HEK293 (cell line): ENCODE measurements around the gene TXN2.
A peak's percentile ranks its signal among the peaks of the same experiment; 100 is the strongest.

ENCODE experiments used
- BCL11A ChIP-seq: fragments of 450-650 bp; formaldehyde crosslinking; IDR thresholded peaks from 2 replicates; pipeline ENCODE4 v1.5.1; 2016; ENCODE audit warnings: low read depth, missing biosample characterization, missing genetic modification characterization
- IKZF3 ChIP-seq: fragments of 450-650 bp; IDR thresholded peaks from 2 replicates; pipeline ENCODE4 v1.5.0; 2018; ENCODE audit warnings: missing biosample characterization, mild to moderate bottlenecking, missing genetic modification characterization, moderate library complexity
- KLF1 ChIP-seq: fragments of 450-650 bp; formaldehyde crosslinking; IDR thresholded peaks from 2 replicates; pipeline ENCODE4 v1.5.1; 2016; ENCODE audit warnings: missing biosample characterization, missing genetic modification characterization
- KLF17 ChIP-seq: fragments of 450-650 bp; formaldehyde crosslinking; IDR thresholded peaks from 2 replicates; pipeline ENCODE4 v1.5.1; 2016; ENCODE audit warnings: missing biosample characterization, missing genetic modification characterization
- KLF8 ChIP-seq: fragments of 450-650 bp; formaldehyde crosslinking; IDR thresholded peaks from 2 replicates; pipeline ENCODE4 v1.5.1; 2016; ENCODE audit warnings: missing biosample characterization, missing genetic modification characterization
- MZF1 ChIP-seq: fragments of 450-650 bp; formaldehyde crosslinking; IDR thresholded peaks from 2 replicates; pipeline ENCODE4 v1.5.1; 2017; ENCODE audit warnings: missing biosample characterization, missing genetic modification characterization, borderline replicate concordance
- OVOL3 ChIP-seq: fragments of 450-650 bp; formaldehyde crosslinking; IDR thresholded peaks from 2 replicates; pipeline ENCODE4 v1.5.1; 2016; ENCODE audit warnings: missing biosample characterization, missing genetic modification characterization
- REPIN1 ChIP-seq: fragments of 450-650 bp; formaldehyde crosslinking; IDR thresholded peaks from 2 replicates; pipeline ENCODE4 v1.5.1; 2017; ENCODE audit warnings: missing biosample characterization, missing genetic modification characterization, low read depth
- SCRT2 ChIP-seq: fragments of 450-650 bp; formaldehyde crosslinking; IDR thresholded peaks from 2 replicates; pipeline ENCODE4 v1.5.1; 2016; ENCODE audit warnings: missing biosample characterization, missing genetic modification characterization
- SP7 ChIP-seq: fragments of 450-650 bp; formaldehyde crosslinking; IDR thresholded peaks from 2 replicates; pipeline ENCODE4 v1.5.1; 2016; ENCODE audit warnings: missing biosample characterization, missing genetic modification characterization
- TRIM28 ChIP-seq: IDR thresholded peaks from 2 replicates; pipeline ENCODE4 v1.6.1; 2011; ENCODE audit warnings: low read length, control low read depth, borderline replicate concordance
- ZBTB1 ChIP-seq: fragments of 450-650 bp; formaldehyde crosslinking; IDR thresholded peaks from 2 replicates; pipeline ENCODE4 v1.5.1; 2016; ENCODE audit warnings: missing biosample characterization, missing genetic modification characterization
- ZBTB17 ChIP-seq: fragments of 450-650 bp; formaldehyde crosslinking; IDR thresholded peaks from 2 replicates; pipeline ENCODE4 v1.5.1; 2016; ENCODE audit warnings: missing biosample characterization, missing genetic modification characterization
- ZBTB44 ChIP-seq: fragments of 450-650 bp; IDR thresholded peaks from 2 replicates; pipeline ENCODE4 v1.5.1; 2018; ENCODE audit warnings: missing biosample characterization, mild to moderate bottlenecking, missing genetic modification characterization
- ZBTB49 ChIP-seq: fragments of 450-650 bp; formaldehyde crosslinking; IDR thresholded peaks from 2 replicates; pipeline ENCODE4 v1.5.1; 2016; ENCODE audit warnings: missing biosample characterization, missing genetic modification characterization, low read depth
- ZBTB8A ChIP-seq: fragments of 450-650 bp; formaldehyde crosslinking; IDR thresholded peaks from 2 replicates; pipeline ENCODE4 v1.5.1; 2016; ENCODE audit warnings: missing biosample characterization, missing genetic modification characterization
- ZNF155 ChIP-seq: fragments of 450-650 bp; formaldehyde crosslinking; IDR thresholded peaks from 2 replicates; pipeline ENCODE4 v1.5.1; 2016; ENCODE audit warnings: missing biosample characterization, missing genetic modification characterization
- ZNF174 ChIP-seq: fragments of 450-650 bp; formaldehyde crosslinking; IDR thresholded peaks from 2 replicates; pipeline ENCODE4 v1.5.0; 2017; ENCODE audit warnings: missing biosample characterization, mild to moderate bottlenecking, missing genetic modification characterization
- ZNF223 ChIP-seq: fragments of 450-650 bp; formaldehyde crosslinking; IDR thresholded peaks from 2 replicates; pipeline ENCODE4 v1.5.1; 2016; ENCODE audit warnings: missing biosample characterization, missing genetic modification characterization
- ZNF280D ChIP-seq: fragments of 450-650 bp; formaldehyde crosslinking; IDR thresholded peaks from 2 replicates; pipeline ENCODE4 v1.5.1; 2016; ENCODE audit warnings: missing biosample characterization, missing genetic modification characterization
- ZNF350 ChIP-seq: fragments of 450-650 bp; formaldehyde crosslinking; IDR thresholded peaks from 2 replicates; pipeline ENCODE4 v1.5.0; 2017; ENCODE audit warnings: missing biosample characterization, mild to moderate bottlenecking, missing genetic modification characterization
- ZNF530 ChIP-seq: fragments of 450-650 bp; formaldehyde crosslinking; IDR thresholded peaks from 2 replicates; pipeline ENCODE4 v1.5.1; 2016; ENCODE audit warnings: low read depth, missing biosample characterization, missing genetic modification characterization
- ZNF548 ChIP-seq: fragments of 450-650 bp; formaldehyde crosslinking; IDR thresholded peaks from 2 replicates; pipeline ENCODE4 v1.5.1; 2016; ENCODE audit warnings: missing biosample characterization, missing genetic modification characterization
- ZNF549 ChIP-seq: fragments of 450-650 bp; IDR thresholded peaks from 2 replicates; pipeline ENCODE4 v1.5.1; 2018; ENCODE audit warnings: missing biosample characterization, missing genetic modification characterization, mild to moderate bottlenecking, inconsistent platforms, moderate library complexity
- ZNF580 ChIP-seq: fragments of 450-650 bp; formaldehyde crosslinking; IDR thresholded peaks from 2 replicates; pipeline ENCODE4 v1.5.1; 2016; ENCODE audit warnings: missing biosample characterization, missing genetic modification characterization
- ZNF639 ChIP-seq: fragments of 450-650 bp; formaldehyde crosslinking; IDR thresholded peaks from 2 replicates; pipeline ENCODE4 v1.5.1; 2016; ENCODE audit warnings: missing biosample characterization, missing genetic modification characterization
- ZNF654 ChIP-seq: fragments of 450-650 bp; formaldehyde crosslinking; IDR thresholded peaks from 2 replicates; pipeline ENCODE4 v1.5.1; 2016; ENCODE audit warnings: low read depth, missing biosample characterization, missing genetic modification characterization
- ZNF658 ChIP-seq: fragments of 450-650 bp; formaldehyde crosslinking; IDR thresholded peaks from 2 replicates; pipeline ENCODE4; 2016; ENCODE audit warnings: missing biosample characterization, missing genetic modification characterization
- ZSCAN30 ChIP-seq: fragments of 450-650 bp; IDR thresholded peaks from 2 replicates; pipeline ENCODE4 v1.5.1; 2018; ENCODE audit warnings: missing biosample characterization, mild to moderate bottlenecking, missing genetic modification characterization, moderate library complexity
- ZXDB ChIP-seq: fragments of 450-650 bp; formaldehyde crosslinking; IDR thresholded peaks from 2 replicates; pipeline ENCODE4 v1.5.1; 2016; ENCODE audit warnings: missing biosample characterization, missing genetic modification characterization

The TXN2 gene

GRCh38 chr22:36506637-36507517 is 25.4 kb upstream of the TXN2 start, which contains the start of gene FOXRED2 (continued):
- TF ChIP-seq ZXDB (tag by site-specific recombination) (peak; percentile 65), ZNF530 (tag by site-specific recombination) (no peak), ZSCAN30 (tag by site-specific recombination) (peak; percentile 71; the same call in 1 of the 2 replicates), TRIM28 (peak; percentile 10; the same call in 1 of the 2 replicates), ZNF658 (tag by site-specific recombination) (no peak), MZF1 (tag by site-specific recombination) (no peak), ZNF350 (no peak), ZBTB44 (tag by site-specific recombination) (peak; percentile 79), ZNF654 (no peak), OVOL3 (tag by site-specific recombination) (0 out of 2 replicates have a peak, but pooled peaks have one; percentile 12), BCL11A (tag by site-specific recombination) (no peak), KLF1 (tag by site-specific recombination) (peak; percentile 77), ZBTB1 (tag by site-specific recombination) (0 out of 2 replicates have a peak, but pooled peaks have one; percentile 16), ZBTB8A (0 out of 2 replicates have a peak, but pooled peaks have one; percentile 56), KLF8 (tag by site-specific recombination) (peak; percentile 84; the same call in 1 of the 2 replicates), ZNF548 (tag by site-specific recombination) (no peak), SCRT2 (tag by site-specific recombination) (peak; percentile 71), IKZF3 (tag by site-specific recombination) (peak; percentile 77), ZNF155 (no peak), REPIN1 (0 out of 2 replicates have a peak, but pooled peaks have one; percentile 9), ZNF223 (tag by site-specific recombination) (no peak), ZNF580 (tag by site-specific recombination) (peak; percentile 50; the same call in 1 of the 2 replicates), ZBTB49 (tag by site-specific recombination) (no peak), ZBTB17 (peak; percentile 21; the same call in 1 of the 2 replicates), SP7 (tag by site-specific recombination) (no peak; the same call in 1 of the 2 replicates), ZNF280D (tag by site-specific recombination) (no peak), ZNF549 (tag by site-specific recombination) (no peak), ZNF174 (tag by site-specific recombination) (no peak), ZNF639 (peak; percentile 33; the same call in 1 of the 2 replicates), KLF17 (0 out of 2 replicates have a peak, but pooled peaks have one; percentile 54)
